ENCODE results near the gene SPTY2D1. TPM values are rescaled to one million over a fixed set of nuclear protein-coding genes. Genes with fewer than 3 reads are reported as not detected.
A peak's percentile ranks its signal among the peaks of the same experiment; 100 is the strongest.
"Not testable (repeated sequence)": the region's sequence is repeated elsewhere in the genome, so short reads cannot be mapped to it uniquely, and the experiment has no call there.

SPTY2D1 gene
- polyA plus RNA-seq, 1 donor from 2014 or later = 4.3 TPM

DNA sequence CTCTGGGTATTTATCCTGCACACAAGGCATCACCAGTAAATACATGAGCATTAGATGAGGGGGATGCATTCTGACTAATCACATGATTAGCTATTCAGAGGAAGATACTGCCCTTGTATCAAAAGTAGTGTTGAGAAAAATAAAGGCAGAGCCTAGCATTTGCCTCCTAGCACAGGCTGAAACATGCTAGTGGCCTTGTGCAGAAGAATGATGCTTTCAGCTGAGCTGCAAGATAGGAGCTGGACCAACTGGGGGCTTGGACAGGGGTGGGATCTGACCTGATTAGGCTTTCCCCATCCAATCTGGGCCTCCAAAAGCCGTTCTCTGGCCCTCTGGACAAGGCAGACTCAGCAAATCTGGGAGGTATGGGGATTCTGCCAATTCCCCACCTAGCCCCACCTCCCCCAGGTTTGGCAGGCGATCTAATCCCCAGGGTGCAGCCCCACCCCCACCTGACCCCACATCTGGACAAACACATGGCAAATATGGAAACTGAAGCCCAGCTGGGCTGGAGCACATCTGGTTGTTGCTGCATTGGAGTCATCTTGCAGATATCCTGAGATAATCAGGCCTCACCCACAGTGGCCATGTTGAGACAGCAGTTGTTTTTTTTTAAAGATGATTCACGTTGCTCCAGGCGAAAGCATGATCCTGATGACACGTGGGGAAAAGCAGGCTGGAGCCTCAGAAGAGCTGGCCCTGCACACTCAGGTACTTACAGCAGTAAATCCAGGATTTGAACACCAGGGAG lies 39.0 kb downstream of the SPTY2D1 start:
- no peaks in the 10 kb centered on the region for H3K9me3 Mint-ChIP-seq
- no peak overlapping the region for H3K4me3 Mint-ChIP-seq
- H3K27ac Mint-ChIP-seq = no peak overlapping the region
- peaks cover 2% of the 10 kb centered on the region for H3K36me3 Mint-ChIP-seq
- peaks cover 0 to 2% (median 0%) of the 10 kb centered on the region in 3 donors for H3K4me1 Mint-ChIP-seq
- no peaks in the 10 kb centered on the region for H3K27me3 Mint-ChIP-seq

DNA sequence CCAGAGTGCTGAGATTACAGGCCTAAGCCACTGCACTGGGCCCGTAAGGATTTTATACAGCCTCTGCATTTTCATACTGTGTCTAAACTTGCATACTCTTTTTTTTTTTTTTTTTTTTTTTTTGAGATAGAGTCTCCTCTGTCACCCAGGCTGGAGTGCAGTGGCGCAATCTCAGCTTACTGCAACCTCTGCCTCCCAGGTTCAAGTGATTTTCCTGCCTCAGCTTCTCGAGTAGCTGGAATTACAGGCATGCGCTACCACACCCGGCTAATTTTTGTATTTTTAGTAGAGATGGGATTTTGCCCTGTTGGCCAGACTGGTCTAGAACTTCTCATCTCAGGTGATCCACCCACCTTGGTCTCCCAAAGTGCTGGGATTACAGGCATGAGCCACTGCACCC lies 40.1 kb downstream of the SPTY2D1 start:
- H3K36me3 Mint-ChIP-seq, H3K27ac Mint-ChIP-seq, H3K9me3 Mint-ChIP-seq, H3K4me1 Mint-ChIP-seq, H3K4me3 Mint-ChIP-seq, H3K27me3 Mint-ChIP-seq: not testable (repeated sequence)

DNA sequence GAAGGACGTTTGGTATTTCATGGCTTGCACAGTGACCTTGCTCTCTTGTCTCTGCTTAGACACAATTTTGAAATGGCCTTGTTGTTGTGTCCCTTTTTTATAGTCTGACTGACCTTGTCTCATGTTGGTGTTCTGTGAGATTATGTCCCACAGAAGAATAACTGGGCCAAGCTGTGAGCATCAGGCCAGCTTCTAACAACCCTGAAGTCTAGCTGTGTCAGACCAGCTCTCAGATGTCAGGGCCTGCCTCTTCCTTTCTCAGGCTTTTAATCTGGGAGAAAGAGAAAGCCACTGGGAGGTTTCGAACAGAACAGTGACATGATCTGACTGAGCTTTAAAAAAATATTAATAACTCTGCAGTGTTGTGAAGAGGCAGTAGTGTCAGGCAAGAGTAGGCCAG lies 43.6 kb downstream of the SPTY2D1 start:
- Mint-ChIP-seq H3K4me1 (peaks cover 0 to 2% (median 0%) of the 10 kb centered on the region in 3 donors), H3K27me3 (no peaks in the 10 kb centered on the region), H3K36me3 (no peaks in the 10 kb centered on the region), H3K27ac (peak overlapping the region in 2 of 3 donors; percentile 14 to 17), H3K9me3 (no peaks in the 10 kb centered on the region), H3K4me3 (no peak overlapping the region)

DNA sequence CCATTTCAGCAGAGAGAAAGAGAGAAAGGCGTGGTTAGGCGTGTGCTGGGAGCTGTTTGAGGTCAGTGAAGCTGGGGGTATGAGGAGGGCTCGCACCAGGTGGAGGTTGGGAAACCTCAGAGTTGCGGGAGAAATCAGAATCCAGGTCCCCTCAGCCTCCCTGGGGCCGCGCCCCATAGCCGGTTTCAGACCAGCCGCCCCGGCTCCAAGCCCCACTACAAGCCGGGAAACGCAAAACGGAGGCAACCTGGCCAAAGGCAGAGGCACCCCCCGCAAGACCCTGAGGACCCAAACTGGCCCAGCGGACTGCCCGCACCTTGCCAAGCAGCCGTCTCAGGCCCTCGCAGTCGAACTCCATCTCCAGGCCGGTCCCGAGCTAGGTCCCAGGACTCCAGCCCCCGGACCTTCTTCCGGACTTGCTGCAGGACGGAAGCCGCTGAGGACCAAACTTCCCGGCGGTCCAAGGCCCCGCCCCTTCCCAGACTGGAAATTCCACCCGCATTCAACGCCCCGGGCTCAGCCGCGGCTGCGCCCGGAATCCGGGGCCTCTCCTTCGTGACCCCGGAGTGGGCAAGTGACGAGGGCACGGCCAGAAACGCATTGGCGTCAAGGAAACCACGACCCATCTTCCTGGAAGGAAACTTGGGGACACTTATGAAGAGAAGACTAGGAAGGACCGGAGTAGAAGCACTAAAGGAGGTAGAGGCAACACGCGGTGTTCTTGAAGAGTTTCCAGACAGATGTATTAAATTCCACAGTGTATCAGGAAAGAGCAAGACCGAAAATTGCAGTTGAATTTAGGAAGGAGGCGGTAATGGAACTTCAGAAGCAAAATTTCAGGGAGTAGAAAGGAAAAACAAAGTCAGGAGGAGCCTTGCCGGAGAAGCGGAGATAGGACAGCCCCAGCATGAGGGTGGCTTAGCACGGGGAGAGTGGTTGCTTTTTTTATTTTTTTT lies 45.6 kb downstream of the SPTY2D1 start, which contains the start of gene UEVLD:
Gene UEVLD (minus strand): TSS at position 438 of the 956 bp plus-strand sequence. CDS start 80 bp downstream, at position 358.
- Mint-ChIP-seq H3K4me3 (no peak within 1 kb of the TSS), H3K27me3 (no peaks in the 10 kb centered on the region), H3K27ac (no peak within 1 kb of the TSS), H3K4me1 (peaks cover 0 to 3% (median 0%) of the 10 kb centered on the region in 3 donors), H3K9me3 (no peaks in the 10 kb centered on the region), H3K36me3 (no peaks in the 10 kb centered on the region)

DNA sequence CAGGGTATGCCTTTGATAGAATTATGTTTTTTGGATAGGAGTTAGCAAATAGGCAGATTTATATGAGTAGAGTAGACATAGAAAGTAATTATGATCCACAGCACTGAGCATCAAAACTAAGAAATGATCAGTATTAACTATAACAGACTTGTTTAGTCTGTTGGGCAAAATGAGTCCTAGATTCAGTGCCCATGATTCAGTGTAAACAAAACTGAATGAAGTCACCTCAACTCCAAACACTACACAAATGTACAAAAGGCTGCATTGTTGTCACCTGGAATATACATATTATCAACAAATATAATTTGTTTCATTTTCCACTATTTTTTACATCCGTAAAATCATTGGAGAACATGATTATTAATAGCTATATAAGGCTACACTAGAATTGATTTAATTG lies 52.3 kb downstream of the SPTY2D1 start:
- H3K27ac Mint-ChIP-seq = peak overlapping the region in 1 of 3 donors; percentile 57
- H3K27me3 Mint-ChIP-seq = no peaks in the 10 kb centered on the region
- H3K4me1 Mint-ChIP-seq = peaks cover 0 to 2% (median 0%) of the 10 kb centered on the region in 3 donors
- peaks cover 6% of the 10 kb centered on the region for H3K36me3 Mint-ChIP-seq
- no peak overlapping the region for H3K4me3 Mint-ChIP-seq
- H3K9me3 Mint-ChIP-seq = no peaks in the 10 kb centered on the region

DNA sequence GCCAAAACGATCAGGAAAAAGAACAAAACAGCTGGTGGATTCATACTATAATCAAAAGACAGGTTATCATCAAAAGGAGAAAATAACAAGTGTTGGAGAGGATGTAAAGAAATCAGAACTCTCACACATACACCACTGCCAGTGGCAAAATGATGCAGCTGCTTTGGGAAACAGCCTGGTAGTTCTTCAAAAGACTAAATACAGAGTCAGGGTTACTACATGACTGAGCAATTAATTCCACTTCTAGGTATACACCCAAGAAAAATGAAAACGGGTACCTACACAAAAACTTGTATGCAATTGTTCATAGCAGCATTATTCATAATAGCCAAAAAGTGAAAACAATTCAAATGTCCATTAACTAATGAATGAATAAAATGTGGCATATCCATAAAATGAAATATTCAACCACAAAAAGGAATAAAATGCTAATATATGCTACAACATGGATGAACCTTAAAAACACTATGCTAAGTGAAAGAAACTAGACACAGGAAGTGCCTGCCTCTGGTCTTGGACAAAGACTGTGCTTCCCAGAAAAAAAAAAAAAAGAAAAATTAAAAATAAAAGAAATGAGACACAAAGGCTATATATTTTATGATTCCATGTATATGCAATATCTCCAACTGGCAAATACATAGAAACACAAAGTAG lies 53.9 kb downstream of the SPTY2D1 start:
- H3K4me3 Mint-ChIP-seq = no peak overlapping the region
- H3K27ac Mint-ChIP-seq = no peak overlapping the region
- H3K27me3 Mint-ChIP-seq = no peaks in the 10 kb centered on the region
- H3K9me3 Mint-ChIP-seq = no peaks in the 10 kb centered on the region
- H3K4me1 Mint-ChIP-seq = peaks cover 0 to under 1% (median 0%) of the 10 kb centered on the region in 3 donors
- peaks cover 8% of the 10 kb centered on the region for H3K36me3 Mint-ChIP-seq

DNA sequence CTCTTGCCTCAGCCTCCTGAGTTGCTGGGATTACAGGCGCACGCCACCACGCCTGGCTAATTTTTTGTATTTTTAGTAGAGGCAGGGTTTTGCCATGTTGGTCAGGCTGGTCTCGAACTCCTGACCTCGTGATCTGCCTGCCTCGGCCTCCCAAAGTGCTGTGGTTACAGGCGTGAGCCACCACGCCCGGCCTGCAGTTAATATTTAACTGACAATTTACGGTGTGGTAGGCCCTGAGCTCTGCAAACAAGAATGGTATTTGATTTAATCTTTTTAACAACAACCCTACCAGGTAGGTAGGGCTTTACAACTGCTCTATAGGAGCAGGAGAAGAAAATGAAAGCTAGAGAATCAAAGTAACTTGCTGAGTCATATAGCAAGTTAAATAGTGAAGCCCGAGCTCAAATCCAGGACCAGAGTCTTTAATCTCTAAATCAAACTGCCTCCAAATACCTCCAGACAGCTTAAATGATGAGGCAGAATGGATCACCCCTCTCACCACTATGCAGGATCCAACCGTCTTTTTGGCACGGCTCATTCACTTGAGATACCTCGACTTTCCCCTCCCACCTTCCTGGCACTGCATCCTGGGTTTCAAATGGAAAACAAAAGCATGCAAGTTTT lies 55.1 kb downstream of the SPTY2D1 start:
- no peaks in the 10 kb centered on the region for H3K9me3 Mint-ChIP-seq
- H3K4me3 Mint-ChIP-seq = no peak overlapping the region
- no peaks in the 10 kb centered on the region for H3K27me3 Mint-ChIP-seq
- no peaks in the 10 kb centered on the region for H3K4me1 Mint-ChIP-seq
- peak overlapping the region in 1 of 3 donors; percentile 71 for H3K27ac Mint-ChIP-seq
- peaks cover 11% of the 10 kb centered on the region for H3K36me3 Mint-ChIP-seq

DNA sequence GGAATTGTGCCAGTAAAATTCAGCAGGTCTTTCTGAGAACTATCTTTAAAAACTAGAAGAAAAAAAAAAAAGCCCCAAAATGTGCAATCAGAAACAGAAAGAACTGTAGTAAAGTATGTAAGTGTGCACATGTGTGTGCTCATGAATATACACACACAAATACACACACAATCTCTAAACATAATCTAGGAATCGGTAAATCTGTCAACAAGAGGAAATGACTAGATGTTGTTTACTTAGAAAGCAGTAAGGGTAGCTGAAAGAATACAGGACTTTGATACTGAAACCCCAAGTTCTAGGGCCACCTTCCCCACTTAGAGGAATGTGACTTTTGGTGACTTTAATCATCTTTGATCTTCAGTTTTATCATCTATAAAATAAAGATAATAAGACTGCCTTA lies 58.8 kb downstream of the SPTY2D1 start:
- peaks cover 20% of the 10 kb centered on the region for H3K36me3 Mint-ChIP-seq
- no peaks in the 10 kb centered on the region for H3K4me1 Mint-ChIP-seq
- H3K4me3 Mint-ChIP-seq = no peak overlapping the region
- H3K27ac Mint-ChIP-seq = no peak overlapping the region
- no peaks in the 10 kb centered on the region for H3K27me3 Mint-ChIP-seq
- no peaks in the 10 kb centered on the region for H3K9me3 Mint-ChIP-seq

DNA sequence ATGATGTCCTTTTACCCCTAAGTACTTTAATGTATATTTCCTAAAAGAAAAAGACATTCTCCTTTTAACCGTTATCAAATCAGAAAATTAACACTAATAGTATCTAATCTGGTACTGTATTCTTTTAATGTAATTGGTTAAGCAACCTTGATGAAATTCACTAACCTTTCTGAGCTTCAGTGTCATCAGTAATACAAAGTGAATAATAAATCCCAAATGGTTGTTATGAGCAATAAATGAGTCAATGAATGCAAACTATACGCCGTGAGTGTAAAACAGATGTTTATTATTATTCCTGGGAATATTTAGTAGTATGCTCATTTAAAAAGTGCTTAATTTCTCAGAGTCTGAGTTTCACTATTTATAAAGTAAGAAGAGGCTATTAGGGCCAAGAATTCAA lies 67.1 kb downstream of the SPTY2D1 start:
- Mint-ChIP-seq H3K4me3 (no peak overlapping the region), H3K4me1 (no peaks in the 10 kb centered on the region), H3K27me3 (no peaks in the 10 kb centered on the region), H3K9me3 (no peaks in the 10 kb centered on the region), H3K36me3 (peaks cover 5% of the 10 kb centered on the region), H3K27ac (no peak overlapping the region)

DNA sequence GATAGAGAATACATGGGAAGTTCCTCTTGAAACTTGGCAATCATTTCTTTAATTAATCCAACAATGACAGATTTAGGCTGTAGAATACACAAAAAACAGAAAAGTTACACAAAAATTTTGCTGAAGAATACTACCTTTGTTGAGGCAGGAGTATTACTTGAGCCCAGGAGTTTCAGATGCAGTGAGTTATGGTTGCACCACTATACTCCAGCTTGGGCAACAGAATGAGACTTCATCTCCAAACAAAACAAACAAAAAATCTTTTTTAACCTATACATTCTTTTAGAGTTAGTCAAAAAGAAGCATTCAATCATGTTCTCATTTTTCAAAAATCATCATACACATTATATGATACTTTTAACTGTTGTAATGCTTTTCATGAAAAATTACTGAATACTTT lies 67.7 kb downstream of the SPTY2D1 start:
- Mint-ChIP-seq H3K4me1 (no peaks in the 10 kb centered on the region), H3K27ac (no peak overlapping the region), H3K27me3 (no peaks in the 10 kb centered on the region), H3K9me3 (no peaks in the 10 kb centered on the region), H3K36me3 (peaks cover 5% of the 10 kb centered on the region), H3K4me3 (no peak overlapping the region)

DNA sequence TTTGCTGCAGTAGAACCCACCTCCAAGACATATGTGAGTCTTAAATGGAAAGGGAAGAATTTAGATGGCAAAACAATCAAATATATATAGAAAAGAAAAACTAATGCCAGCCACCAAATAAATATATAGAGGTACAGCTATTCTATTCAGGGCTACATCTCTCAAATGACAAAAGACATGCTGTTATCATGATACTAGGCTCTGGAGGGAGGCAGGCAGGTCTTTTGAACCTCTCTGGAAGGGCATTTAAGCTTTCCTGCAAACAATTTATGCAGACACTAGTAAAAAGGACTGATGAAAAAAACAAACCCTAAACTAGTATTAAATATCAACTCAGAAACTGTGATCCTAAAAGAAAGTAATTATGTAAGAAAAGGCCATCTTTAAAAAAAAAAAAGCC lies 70.0 kb downstream of the SPTY2D1 start:
- peaks cover 5% of the 10 kb centered on the region for H3K36me3 Mint-ChIP-seq
- H3K27me3 Mint-ChIP-seq = no peaks in the 10 kb centered on the region
- no peaks in the 10 kb centered on the region for H3K4me1 Mint-ChIP-seq
- no peak overlapping the region for H3K27ac Mint-ChIP-seq
- no peaks in the 10 kb centered on the region for H3K9me3 Mint-ChIP-seq
- H3K4me3 Mint-ChIP-seq = no peak overlapping the region

DNA sequence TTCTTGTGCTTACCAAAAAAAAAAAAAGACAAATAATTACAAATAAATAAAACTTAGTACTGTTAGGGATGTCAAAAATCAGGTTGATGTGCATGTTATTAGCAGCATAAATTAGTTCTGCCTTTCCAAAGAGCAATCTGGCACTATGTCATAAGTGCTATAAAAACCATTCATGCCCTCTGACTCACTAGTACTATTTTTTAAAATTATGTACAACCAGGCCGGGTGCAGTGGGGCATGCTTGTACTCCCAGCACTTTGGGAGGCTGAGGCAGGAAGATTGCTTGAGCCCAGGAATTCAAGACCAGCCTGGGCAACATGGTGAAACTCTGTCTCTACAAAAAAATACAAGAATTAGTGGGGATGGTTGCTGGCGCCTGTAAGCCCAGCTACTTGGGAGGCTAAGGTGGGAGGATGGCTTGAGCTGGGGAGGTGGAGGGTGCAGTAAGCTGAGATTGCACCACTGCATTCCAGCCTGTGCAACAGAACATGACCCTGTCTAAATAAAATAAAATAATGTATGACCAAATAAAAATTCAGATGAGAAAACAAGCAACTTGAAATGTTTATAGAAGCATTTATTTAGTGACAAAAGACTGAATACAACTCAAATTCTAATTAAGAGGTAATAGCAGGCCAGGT lies 70.9 kb downstream of the SPTY2D1 start:
- peaks cover 5% of the 10 kb centered on the region for H3K36me3 Mint-ChIP-seq
- no peak overlapping the region for H3K27ac Mint-ChIP-seq
- no peaks in the 10 kb centered on the region for H3K4me1 Mint-ChIP-seq
- H3K27me3 Mint-ChIP-seq = no peaks in the 10 kb centered on the region
- no peaks in the 10 kb centered on the region for H3K9me3 Mint-ChIP-seq
- no peak overlapping the region for H3K4me3 Mint-ChIP-seq
